ENCODE data around the gene ANKLE2.

ANKLE2 gene

GRCh38 chr12:132685400-132685799 is 76.2 kb downstream of the ANKLE2 start:
- peaks cover 7% of the 10 kb centered on the region; the same call in 1 of the 2 replicates for H3K27me3 ChIP-seq (ENCODE audit: control insufficient read depth, insufficient read depth, low read length)
- no peaks in the 10 kb centered on the region for H3K9me3 ChIP-seq (ENCODE audit: control insufficient read depth, insufficient read depth, low read length)
- H3K9ac ChIP-seq (ENCODE audit: low read depth, low read length), result no peak overlapping the region
- H3K27ac ChIP-seq (ENCODE audit: low read depth, low read length), result no peak overlapping the region
- no peaks in the 10 kb centered on the region for H3K4me1 ChIP-seq (ENCODE audit: control insufficient read depth, insufficient read depth, low read length)
- peaks cover 16% of the 10 kb centered on the region for H3K36me3 ChIP-seq (ENCODE audit: control insufficient read depth, insufficient read depth, low read length)
- no peak overlapping the region for H3K4me3 ChIP-seq (ENCODE audit: low read depth, low read length)

- H3K27ac ChIP-seq (ENCODE audit: low read depth, low read length), result no peak overlapping the region
- no peak overlapping the region for H3K4me3 ChIP-seq (ENCODE audit: low read depth, low read length)
- no peaks in the 10 kb centered on the region for H3K27me3 ChIP-seq (ENCODE audit: control insufficient read depth, insufficient read depth, low read length)
- no peaks in the 10 kb centered on the region for H3K9me3 ChIP-seq (ENCODE audit: control insufficient read depth, insufficient read depth, low read length)
- no peaks in the 10 kb centered on the region for H3K4me1 ChIP-seq (ENCODE audit: control insufficient read depth, insufficient read depth, low read length)
- no peak overlapping the region for H3K9ac ChIP-seq (ENCODE audit: low read depth, low read length)
- peaks cover 83% of the 10 kb centered on the region for H3K36me3 ChIP-seq (ENCODE audit: control insufficient read depth, insufficient read depth, low read length)
Observed at GRCh38 chr12:132677492-132677891, 84.1 kb downstream of the ANKLE2 start.

- Histone ChIP-seq H3K4me3 (ENCODE audit: low read depth, low read length) (no peak overlapping the region), H3K27ac (ENCODE audit: low read depth, low read length) (no peak overlapping the region), H3K4me1 (ENCODE audit: control insufficient read depth, insufficient read depth, low read length) (no peaks in the 10 kb centered on the region), H3K27me3 (ENCODE audit: control insufficient read depth, insufficient read depth, low read length) (no peaks in the 10 kb centered on the region), H3K36me3 (ENCODE audit: control insufficient read depth, insufficient read depth, low read length) (peaks cover 94% of the 10 kb centered on the region), H3K9ac (ENCODE audit: low read depth, low read length) (no peak overlapping the region), H3K9me3 (ENCODE audit: control insufficient read depth, insufficient read depth, low read length) (no peaks in the 10 kb centered on the region)
Observed at GRCh38 chr12:132675757-132676432, 85.7 kb downstream of the ANKLE2 start.

All from HUES48 (cell line).